ENCODE measurements around the gene ADD3.

ADD3 gene

GRCh38 chr10:110137142-110137545 is 129.4 kb downstream of the ADD3 start:
- no peak overlapping the region for H3K4me3 ChIP-seq (ENCODE audit: low read depth, low read length)

More at GRCh38 chr10:110137142-110137545, 129.4 kb downstream of the ADD3 start:
- Histone ChIP-seq H3K4me1 (ENCODE audit: control insufficient read depth, insufficient read depth, low read length) (no peaks in the 10 kb centered on the region), H3K9me3 (ENCODE audit: control insufficient read depth, insufficient read depth, low read depth, low read length) (no peaks in the 10 kb centered on the region), H3K27ac (ENCODE audit: extremely low read depth, low read depth, low read length) (no peak overlapping the region), H3K36me3 (ENCODE audit: control insufficient read depth in 2 of 2, insufficient read depth in 1 of 2, low read length in 2 of 2) (peaks cover 15 to 19% of the 10 kb centered on the region in 2 experiments)
- TF ChIP-seq TSHZ1 (tag by site-specific recombination; IDR thresholded peaks at IDR 0.05; ENCODE audit: borderline replicate concordance) (no peak), ZNF791 (tag by site-specific recombination; IDR thresholded peaks at IDR 0.05) (no peak), CTCF (tag by site-specific recombination; IDR thresholded peaks at IDR 0.05) (peak; percentile 76), ZSCAN30 (tag by site-specific recombination; IDR thresholded peaks at IDR 0.05) (no peak), ZNF692 (tag by site-specific recombination; IDR thresholded peaks at IDR 0.05) (0 out of 2 replicates have a peak, but pooled peaks have one; percentile 40), ZBTB17 (tag by site-specific recombination; IDR thresholded peaks at IDR 0.05) (peak; percentile 73), ZNF2 (tag by site-specific recombination; IDR thresholded peaks at IDR 0.05) (peak; percentile 70), YY1 (tag by site-specific recombination; IDR thresholded peaks at IDR 0.05) (no peak), KLF16 (tag by site-specific recombination; IDR thresholded peaks at IDR 0.05) (no peak), ZNF660 (tag by site-specific recombination; IDR thresholded peaks at IDR 0.05) (peak; percentile 24; the same call in 1 of the 2 replicates), ZNF626 (tag by site-specific recombination; IDR thresholded peaks at IDR 0.05) (no peak), IKZF3 (tag by site-specific recombination; IDR thresholded peaks at IDR 0.05) (no peak), TCF7L2 (IDR thresholded peaks at IDR 0.05; ENCODE audit: borderline replicate concordance, low read depth, low read length) (0 out of 2 replicates have a peak, but pooled peaks have one; percentile 12), ZNF202 (tag by site-specific recombination; IDR thresholded peaks at IDR 0.05; ENCODE audit: borderline replicate concordance) (no peak), PATZ1 (tag by site-specific recombination; IDR thresholded peaks at IDR 0.05) (no peak), GLIS2 (tag by site-specific recombination; IDR thresholded peaks at IDR 0.05) (no peak), ZBTB44 (tag by site-specific recombination; IDR thresholded peaks at IDR 0.05) (no peak), ZNF155 (tag by site-specific recombination; IDR thresholded peaks at IDR 0.05) (no peak), ZNF510 (tag by site-specific recombination; IDR thresholded peaks at IDR 0.05; ENCODE audit: insufficient replicate concordance) (no peak), ZNF843 (tag by site-specific recombination; IDR thresholded peaks at IDR 0.05) (no peak), ZNF747 (tag by site-specific recombination; IDR thresholded peaks at IDR 0.05) (no peak), ZNF654 (tag by site-specific recombination; IDR thresholded peaks at IDR 0.05; ENCODE audit: low read depth) (peak; percentile 97)
- ChIA-PET POLR2A (no interaction called here), CTCF (interaction anchor here (0.6 to 7.8 kb wide), 36 partner anchors 10 to 255 kb away, joined by 3 to 119 read pairs (median 6); partner anchors contain the start of genes MXI1 and SMNDC1)

Data from HEK293 (cell line).